ENCODE measurements around the gene ZNF844.
"Not testable (repeated sequence)": the region's sequence is repeated elsewhere in the genome, so short reads cannot be mapped to it uniquely, and the experiment has no call there.

ZNF844 gene
- 5.3 to 5.6 reads per million in 2 donors for total RNA-seq

DNA sequence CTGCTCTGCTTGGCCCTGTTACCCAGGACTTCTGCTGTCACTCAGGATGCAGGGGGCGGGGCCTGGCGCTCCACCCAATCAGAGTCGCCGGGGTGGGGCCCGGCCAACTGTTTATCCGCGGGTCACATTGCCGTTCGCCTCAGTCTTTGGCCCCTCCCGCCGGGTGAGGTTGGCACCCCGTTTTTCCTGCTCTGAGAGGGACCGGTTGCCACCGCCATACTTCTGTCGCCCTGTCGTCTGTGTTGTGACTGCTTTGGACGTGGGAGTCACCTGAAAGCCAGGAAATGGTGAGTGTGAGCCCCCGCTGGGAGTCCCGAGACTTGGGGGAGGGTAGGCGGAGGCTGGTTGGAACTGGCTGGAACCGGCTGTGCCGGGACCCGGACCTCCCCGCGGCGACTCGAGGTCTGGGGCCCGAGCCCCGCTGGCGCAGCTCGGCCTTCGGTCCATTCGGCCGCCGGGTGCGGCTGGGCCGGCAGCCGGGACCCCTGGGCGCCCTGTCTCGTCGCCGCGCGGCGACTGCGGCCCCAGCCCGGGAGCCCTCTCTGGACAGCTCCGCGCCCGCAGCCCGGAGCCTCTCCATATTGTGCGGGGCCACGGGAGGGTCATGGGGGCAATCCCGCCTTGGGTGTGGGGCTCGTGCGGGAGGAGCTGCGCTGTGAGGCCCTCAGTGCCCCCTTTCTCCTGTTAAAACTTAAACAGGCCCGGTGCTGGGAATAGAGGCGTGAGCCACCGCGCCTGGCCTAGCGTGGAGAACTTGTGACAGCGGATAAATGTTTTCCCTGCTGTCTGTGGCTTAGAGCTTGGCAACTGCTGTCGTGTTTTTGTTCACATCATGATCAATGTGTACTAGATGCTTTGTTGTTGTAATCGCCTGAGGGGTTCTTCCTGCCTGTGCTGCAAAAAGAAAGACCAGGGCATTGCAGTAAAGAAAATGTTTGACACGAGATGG, at the start of gene ZNF844:
Gene ZNF844, plus strand, starts transcription at position 142 of the 949 bp plus-strand sequence. Its CDS starts 143 bp downstream, at position 285.
- DNase-seq, result peak; percentile 13 to 69 (median 49)

DNA sequence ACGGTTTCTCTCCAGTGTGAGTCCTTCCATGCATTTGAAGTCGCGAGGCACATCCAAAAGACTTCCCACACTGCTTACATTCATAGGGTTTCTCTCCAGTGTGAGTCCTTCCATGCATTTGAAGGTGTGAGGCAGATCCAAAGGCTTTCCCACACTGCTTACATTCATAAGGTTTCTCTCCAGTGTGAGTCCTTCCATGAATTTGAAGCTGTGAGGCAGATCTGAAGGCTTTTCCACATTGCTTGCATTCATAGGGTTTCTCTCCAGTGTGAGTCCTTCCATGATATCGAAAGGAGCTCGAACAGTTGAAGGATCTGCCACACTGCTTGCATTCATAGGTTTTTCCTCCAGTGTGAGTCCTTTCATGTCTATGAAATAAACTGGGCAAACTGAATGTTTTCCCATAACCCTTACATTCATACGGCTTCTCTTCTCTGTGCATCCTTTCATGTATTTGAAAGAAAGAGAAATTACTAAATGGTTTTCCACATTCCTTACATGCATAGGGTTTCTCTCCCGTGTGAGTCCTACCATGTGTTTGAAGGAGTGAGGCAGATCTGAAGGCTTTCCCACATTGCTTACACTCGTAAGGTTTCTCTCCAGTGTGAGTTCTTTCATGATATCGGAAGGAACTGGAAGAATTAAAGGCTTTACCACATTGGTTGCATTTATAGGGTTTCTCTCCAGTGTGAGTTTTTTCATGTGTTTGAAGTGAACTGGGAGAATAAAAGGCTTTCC, 49.3 kb upstream of the ZNF844 start:
- DNase-seq, result no peak

DNA sequence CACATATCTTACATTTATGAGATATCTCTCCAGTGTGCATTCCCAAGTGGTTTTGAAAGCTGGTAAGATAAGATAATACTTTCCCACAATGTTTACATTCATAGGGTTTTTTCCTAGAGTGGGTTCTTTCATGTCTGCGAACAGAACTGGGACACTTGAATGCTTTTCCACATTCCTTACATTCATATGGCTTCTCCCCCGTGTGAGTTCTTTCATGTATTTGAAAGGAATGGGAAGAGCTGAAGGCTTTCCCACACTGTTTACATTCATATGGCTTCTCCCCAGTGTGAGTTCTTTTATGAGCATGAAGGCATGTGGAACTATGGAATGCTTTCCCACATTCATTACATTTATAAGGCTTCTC, 48.8 kb upstream of the ZNF844 start:
- no peak for DNase-seq

DNA sequence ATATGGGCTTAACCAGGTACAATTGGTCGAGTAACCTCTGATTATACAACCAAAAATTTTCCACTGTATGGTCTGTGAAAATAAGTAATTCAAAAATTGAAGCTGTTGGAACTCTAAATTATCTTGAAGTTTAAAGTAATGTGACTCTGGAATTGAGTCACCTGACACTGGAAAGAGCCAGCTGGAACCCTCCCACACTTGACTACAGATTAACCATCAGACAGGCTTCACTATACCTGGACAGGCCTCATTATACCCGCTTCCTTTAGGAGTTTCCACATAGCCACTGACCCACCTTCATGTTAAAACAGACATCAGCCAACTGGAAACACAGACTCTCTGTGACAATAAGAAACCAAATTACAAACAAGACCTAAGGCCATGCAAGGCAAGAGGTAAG, 30.3 kb upstream of the ZNF844 start:
- DNase-seq, result no peak

DNA sequence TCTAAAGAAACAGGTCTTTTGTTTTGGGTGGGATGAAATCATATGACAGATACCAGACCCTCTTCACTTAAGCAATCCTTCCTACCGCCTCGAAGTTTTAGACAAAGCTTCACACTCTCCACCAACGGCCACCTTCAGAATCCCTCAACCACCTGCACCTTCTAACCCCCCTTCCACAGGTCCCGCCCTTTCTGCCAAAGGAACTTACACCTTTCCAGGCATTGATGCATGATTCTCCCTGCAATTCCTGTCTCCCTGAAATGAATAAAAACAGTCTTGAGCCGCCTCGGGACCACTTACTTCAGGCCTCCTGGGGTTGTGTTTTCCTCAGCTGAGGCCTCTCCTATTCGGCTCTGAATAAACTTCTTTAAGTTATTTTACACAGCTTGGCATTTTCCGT, 29.9 kb upstream of the ZNF844 start:
- DNase-seq, result no peak

DNA sequence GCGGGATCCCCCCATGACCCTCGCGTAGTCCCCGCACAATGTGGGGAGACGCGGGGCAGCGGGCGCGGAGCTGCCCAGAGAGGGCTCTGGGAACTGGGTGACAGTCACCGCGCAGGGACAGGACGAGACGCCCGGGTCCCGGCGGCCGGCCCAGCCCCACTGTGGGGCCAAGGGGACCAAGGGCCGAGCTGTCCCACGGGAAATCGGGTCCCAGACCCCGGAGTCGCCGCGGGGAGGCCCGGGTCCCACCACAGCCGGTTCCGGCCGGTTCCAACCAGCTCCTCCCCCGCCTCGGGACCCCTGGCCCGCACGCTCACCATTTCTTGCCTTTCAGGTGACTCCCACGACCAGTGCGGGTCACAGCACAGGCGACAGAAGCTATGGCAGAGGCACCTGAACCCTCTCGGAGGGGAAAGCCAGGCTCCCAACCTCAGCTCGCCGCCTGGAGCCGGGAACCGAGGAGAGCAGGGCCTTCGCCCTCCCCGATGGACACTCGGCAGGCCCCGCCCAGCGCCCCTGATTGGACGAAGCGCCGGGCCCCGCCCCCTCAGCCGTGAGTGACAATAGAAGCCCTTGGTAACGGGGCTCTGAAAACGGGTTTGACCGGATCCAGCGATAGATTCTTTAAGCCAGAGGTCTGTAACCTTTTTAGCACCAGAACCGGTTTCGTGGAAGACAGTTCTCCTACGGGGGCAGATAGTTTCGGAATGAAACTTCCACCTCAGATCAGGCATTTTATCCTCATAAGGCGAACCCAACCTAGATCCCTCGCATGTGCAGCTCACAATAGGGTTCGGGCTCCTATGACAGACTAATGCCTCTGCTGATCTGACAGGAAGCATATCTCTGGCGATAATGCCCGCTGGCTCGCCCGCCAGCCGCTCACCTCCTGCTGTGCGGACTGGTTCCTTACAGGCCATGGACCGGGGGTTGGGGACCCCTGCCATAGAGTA, 29.0 kb upstream of the ZNF844 start, which contains the start of gene ZNF433:
Gene ZNF433, minus strand, starts transcription at position 460 of the 953 bp plus-strand sequence. Its CDS starts 140 bp downstream, at position 320.
- DNase-seq, result peak in 4 of 5 experiments; percentile 31 to 49 (median 42)

DNA sequence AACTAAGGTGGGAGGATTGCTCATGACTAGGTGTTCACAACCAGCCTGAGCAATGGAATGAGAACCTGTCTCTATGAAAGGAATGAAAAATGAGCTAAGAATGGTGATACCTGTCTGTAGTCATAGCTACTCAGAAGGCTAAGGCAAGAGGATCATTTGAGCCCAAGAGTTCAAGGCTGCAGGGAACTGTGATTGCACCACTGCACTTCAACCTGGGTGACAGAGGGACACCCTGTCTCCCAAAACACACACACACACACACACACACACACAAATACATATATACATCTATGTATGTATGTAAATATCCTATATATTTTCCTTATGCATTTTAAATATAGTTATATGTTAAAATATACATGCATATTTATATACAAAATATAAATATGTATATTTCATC, 21.6 kb upstream of the ZNF844 start:
- no peak for DNase-seq

DNA sequence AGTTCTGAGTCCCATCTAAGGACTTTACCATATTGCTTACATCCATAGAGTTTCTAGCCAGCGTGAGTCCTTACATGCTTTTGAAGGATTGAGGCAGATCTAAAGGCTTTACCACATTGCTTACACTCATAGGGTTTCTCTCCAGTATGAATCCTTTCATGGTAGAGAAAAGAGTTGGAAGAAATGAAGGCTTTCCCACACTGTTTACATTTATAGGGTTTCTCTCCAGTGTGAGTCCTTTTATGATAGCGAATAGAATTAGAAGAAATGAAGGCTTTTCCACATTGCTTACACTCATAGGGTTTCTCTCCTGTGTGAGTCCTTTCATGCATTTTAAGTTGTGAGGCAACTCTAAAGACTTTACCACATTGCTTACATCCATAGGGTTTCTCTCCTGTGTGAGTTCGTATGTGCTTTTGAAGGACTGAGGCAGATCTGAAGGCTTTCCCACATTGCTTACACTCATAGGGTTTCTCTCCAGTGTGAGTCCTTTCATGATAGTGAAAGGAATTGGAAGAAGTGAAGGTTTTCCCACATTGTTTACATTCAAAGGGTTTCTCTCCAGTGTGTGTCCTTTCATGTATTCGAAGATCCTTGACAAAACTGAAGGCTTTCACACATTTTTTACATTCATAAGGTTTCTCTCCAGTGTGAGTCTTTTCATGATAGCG, 20.6 kb upstream of the ZNF844 start:
- no peak for DNase-seq

DNA sequence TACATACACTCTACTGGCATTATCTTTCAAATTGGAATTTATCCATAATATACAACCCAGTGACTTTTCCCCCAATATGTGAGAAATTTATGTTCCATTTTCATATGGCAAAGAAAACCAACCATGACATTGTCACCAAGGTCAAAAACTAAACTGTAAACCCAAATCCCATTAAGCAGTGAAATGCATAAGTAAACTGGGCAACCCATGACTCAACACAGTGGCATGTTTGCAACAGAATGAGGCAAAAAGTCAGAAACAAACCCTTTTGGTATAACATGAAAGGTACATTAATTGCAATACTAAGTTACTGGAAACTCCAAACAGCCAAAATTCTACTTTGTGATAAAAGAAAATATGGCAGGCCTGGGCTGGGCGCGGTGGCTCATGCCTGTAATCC, 16.7 kb upstream of the ZNF844 start:
- no peak for DNase-seq

DNA sequence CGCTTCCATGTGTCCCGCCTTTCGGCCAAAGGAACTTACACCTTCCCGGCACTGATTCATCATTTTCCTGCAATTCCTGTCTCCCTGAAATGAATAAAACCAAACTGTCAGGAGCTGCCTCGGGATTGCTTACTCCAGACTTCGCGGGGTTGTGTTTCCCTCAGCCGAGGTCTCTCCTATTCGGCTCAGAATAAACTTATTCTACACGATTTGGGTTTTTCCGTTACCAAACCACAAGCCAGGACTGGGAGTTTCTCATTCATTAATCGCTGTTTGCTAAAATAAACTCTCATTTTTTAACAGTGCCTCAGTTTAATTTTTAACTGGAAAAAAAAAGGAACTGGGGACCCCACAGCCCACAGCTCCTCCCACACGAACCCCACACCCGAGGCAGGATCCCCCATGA, 12.4 kb upstream of the ZNF844 start:
- no peak for DNase-seq

DNA sequence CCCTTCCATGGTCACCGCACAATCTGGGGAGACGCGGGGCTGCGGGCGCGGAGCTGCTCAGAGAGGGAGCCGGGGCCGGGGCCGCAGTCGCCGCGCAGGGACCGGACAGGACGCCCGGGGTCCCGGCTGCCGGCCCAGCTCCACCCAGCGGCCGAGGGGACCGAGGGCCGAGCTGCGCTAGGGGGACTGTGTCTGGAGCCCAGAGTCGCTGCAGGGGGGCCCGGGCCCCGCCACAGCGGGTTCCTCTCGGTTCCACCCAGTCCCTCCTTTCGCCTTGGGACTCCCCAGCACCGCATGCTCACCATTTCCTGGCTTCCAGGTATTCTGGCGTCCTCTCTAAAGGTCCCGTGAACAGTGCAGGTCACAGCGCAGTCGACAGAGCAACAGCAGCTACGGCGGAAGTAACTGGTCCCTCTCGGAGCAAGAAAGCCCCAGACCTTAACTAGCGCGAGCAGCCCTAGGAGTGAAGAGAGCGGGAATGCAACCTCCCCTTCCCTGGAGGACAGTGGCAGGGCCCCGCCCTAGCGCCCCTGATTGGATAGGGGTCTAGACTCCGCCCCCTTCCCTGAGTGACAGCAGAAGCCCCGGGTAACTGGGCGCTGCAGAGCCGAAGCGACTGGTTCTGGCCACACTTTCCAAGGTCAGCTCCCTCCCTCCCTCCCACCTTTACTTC, 11.9 kb upstream of the ZNF844 start, which contains the start of gene ZNF878:
Gene ZNF878, minus strand, starts transcription at position 465 of the 673 bp plus-strand sequence. Its CDS starts 160 bp downstream, at position 305.
- DNase-seq, result peak in 3 of 5 experiments; percentile 24 to 55 (median 30)

DNA sequence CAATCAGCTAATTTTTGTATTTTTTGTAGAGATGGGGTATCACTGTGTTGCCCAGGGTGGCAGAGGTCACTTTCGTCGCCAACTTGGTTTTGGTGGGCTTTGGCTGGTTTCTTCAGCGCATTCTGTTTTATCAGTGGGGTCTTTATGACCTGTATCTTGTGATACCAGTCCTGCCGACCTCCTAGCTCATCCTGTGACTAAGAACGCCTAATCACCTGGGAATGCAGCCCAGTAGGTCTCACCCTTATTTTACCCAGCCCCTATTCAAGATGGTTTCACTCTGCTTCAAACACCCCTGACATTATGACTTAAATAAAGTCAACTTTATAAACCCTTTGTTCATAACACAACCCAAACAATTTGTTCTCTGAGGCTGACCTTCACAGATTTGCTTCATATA, 8.7 kb upstream of the ZNF844 start:
- no peak for DNase-seq

DNA sequence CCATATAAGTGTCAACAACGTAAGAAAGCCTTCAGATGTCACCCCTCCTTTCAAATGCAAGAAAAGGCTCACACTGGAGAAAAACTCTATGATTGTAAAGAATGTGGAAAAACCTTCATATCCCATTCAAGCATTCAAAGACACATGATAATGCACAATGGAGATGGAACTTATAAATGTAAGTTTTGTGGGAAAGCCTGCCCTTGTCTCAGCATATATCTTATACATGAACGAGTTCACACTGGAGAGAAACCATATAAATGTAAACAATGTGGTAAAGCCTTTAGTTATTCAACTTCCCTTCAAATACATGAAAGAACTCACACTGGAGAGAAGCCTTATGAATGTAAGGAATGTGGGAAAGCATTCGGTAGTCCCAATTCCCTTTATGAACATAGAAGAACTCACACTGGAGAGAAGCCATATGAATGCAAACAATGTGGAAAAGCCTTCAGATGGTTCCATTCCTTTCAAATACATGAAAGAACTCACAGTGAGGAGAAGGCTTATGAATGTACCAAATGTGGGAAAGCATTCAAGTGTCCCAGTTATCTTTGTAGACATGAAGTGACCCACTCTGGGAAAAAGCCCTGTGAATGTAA, 11.1 kb downstream of the ZNF844 start:
- no peak for DNase-seq

DNA sequence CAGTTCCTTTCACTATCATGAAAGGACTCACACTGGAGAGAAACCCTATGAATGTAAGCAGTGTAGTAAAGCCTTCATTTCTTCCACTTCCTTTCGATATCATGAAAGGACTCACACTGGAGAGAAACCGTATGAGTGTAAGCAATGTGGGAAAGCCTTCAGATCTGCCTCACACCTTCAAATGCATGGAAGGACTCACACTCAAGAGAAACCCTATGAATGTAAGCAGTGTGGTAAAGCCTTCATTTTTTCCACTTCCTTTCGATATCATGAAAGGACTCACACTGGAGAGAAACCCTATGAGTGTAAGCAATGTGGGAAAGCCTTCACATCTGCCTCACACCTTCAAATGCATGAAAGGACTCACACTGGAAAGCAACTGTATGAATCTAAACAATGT, 11.8 kb downstream of the ZNF844 start:
- DNase-seq, result not testable (repeated sequence)

DNA sequence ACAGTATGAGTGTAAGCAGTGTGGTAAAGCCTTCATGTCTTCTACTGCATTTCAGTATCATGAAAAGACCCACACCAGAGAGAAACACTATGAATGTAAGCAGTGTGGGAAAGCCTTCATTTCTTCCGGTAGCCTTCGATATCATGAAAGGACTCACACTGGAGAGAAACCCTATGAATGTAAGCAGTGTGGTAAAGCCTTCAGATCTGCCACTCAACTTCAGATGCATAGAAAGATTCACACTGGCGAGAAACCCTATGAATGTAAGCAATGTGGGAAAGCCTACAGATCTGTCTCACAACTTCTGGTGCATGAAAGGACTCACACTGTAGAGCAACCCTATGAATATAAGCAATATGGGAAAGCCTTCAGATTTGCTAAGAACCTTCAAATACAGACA, 12.8 kb downstream of the ZNF844 start:
- no peak for DNase-seq

DNA sequence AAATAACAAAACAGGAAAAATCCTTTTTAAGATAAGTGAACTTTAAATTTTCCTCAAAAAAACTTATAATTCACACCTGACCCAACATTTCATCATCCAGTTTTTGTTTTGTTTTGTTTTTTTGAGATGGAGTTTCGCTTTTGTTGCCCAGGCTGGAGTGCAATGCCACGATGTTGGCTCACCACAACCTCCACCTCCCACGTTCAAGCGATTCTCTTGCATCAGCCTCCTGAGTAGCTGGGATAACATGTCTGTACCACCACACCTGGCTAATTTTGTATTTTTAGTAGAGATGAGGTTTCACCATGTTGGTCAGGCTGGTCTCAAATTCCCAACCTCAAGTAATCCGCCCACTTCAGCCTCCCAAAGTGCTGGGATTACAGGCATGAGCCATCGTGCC, 18.8 kb downstream of the ZNF844 start:
- not testable (repeated sequence) for DNase-seq

DNA sequence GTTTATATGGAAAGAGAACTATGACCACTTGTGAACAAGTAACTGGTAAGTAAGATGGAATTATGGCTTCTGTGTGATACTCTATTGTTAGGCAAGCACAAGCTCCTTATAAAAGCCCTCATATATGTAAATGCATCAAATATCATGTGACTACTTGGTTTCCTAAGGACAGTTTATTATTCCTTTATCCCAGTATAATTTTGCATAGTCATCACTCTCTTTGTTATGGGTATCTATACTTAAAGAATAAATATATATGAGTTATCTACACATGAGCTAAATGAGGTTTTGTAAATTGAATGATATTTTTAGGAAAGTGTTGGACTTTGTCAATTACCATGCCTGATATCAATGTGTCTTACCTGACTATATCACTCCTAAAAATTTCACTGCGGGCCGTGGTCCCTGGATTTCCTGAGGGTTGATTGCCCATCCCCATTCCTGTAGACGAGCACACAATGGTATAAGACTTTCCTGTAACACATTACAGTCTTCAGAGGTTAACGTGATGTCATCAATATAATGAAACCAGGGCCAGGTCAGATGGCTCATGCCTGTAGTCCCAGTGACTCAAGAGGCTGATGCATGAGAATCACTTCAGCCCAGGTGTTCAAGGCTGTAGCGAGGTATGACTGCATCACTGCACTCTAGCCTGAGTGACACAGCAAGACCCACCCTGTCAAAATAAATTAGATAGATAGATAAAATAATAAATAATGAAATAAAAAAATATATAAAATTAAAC, 20.7 kb downstream of the ZNF844 start:
- no peak for DNase-seq

DNA sequence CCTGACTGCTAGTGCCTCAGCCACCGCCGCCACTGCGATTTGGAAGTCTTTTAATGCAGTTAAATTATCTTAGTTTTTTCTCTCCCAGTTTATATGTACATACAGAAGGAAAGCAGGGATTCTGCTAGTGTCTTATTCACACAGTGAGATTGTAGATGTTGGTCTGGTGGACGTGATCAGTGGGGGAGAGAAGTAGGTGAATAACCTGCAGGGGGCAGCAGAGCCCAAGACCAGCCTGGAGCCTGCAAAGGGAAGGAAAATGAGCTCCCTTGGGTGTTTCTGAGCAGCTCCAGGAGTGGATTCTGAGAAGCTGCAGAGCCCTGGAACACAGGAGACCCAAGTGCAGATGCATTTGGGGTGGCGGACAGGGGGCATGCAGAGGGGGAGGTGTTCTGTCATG, 26.3 kb downstream of the ZNF844 start:
- DNase-seq, result peak; percentile 17 to 62 (median 37)

DNA sequence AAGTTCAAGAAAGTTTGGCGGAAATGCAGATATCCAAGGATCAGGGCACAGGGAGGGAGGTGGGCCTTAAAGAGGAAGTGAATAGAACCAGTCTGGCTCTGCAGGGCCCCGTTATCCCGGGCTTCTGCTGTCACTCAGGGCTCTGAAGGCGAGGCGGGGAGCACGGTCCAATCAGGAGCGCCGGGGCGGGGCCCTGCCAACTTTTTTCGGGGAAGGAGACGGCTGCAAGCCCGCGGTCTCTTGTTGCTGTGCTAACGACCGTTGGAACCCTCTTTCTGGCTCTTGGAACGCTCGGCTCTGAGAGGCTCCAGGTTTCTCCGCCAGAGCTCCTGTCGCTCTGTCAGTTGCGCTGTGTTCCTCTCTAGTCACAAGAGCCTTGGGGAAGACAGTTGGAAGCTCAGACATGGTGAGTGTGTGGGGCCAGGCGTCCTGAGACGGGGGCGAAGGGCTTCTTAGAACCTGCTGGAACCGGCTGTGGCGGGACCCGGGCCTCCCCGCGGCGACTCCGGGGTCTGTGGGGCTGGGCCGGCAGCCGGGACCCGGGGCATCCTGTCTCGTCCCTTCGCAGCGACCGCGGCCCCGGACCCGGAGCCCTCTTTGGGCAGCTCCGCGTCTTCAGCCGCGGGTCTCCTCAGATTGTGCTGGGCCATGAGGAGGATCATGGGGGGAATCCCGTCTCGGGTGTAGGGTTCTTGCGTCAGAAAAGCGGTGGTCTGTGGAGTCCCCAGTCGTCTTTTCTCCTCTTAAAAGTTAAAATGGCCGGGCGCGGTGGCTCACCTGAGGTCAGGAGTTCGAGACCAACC, 27.7 kb downstream of the ZNF844 start:
- peak in 4 of 5 experiments; percentile 17 to 76 (median 34) for DNase-seq
